HEK293 (cell line): Measurements from ENCODE around the gene ARHGAP33.

ENCODE experiments used
- CTCF ChIA-PET: fragments of 350-600 bp; formaldehyde crosslinking; extraction: SDS; loops from one replicate; lab custom pipeline; 2021; ENCODE audit warnings: antibody characterized with exemption; lab: Yijun Ruan, JAX
- POLR2A ChIA-PET: fragments of 300-600 bp; formaldehyde crosslinking; extraction: SDS; loops from one replicate; lab custom pipeline; 2020; ENCODE audit warnings: antibody characterized with exemption, inconsistent platforms; lab: Yijun Ruan, JAX
- H3K27ac ChIP-seq: fragments of 200-500 bp; sonication (Bioruptor generic); 2 replicates; pipeline ENCODE4 v1.5.1; 2014; ENCODE audit warnings: low read depth, low read length, control low read depth, inconsistent platforms; ENCODE audit errors: extremely low read depth
- H3K36me3 ChIP-seq, 2 experiments: fragments of 200-500 bp in 1 of 2; sonication (Bioruptor generic) in 1 of 2; 1 replicate in 1 of 2; 2 replicates in 1 of 2; pipeline ENCODE4 v1.5.1; 2014 to 2017; ENCODE audit warnings: inconsistent platforms in 2 of 2, low read length in 2 of 2; ENCODE audit not compliant: control insufficient read depth in 2 of 2, insufficient read depth in 1 of 2
- H3K4me1 ChIP-seq: fragments of 200-500 bp; sonication (Bioruptor generic); 2 replicates; pipeline ENCODE4 v1.5.1; 2014; ENCODE audit warnings: mild to moderate bottlenecking, low read length, inconsistent platforms; ENCODE audit not compliant: control insufficient read depth, insufficient read depth
- H3K4me3 ChIP-seq: 2 replicates; pipeline ENCODE4 v1.5.1; 2011; ENCODE audit warnings: low read depth, mild to moderate bottlenecking, control low read depth, low read length, moderate library complexity
- H3K9me3 ChIP-seq: fragments of 200-500 bp; sonication (Bioruptor generic); 2 replicates; pipeline ENCODE4 v1.5.1; 2014; ENCODE audit warnings: low read depth, low read length, inconsistent platforms; ENCODE audit not compliant: control insufficient read depth, insufficient read depth
- GLI2 ChIP-seq: fragments of 450-650 bp; formaldehyde crosslinking; IDR thresholded peaks from 2 replicates; pipeline ENCODE4; 2017; ENCODE audit warnings: missing biosample characterization, missing genetic modification characterization, low read depth, borderline replicate concordance
- GLIS2 ChIP-seq: fragments of 450-650 bp; formaldehyde crosslinking; IDR thresholded peaks from 2 replicates; pipeline ENCODE4 v1.5.1; 2016; ENCODE audit warnings: missing biosample characterization, missing genetic modification characterization
- KLF10 ChIP-seq: fragments of 450-650 bp; IDR thresholded peaks from 2 replicates; pipeline ENCODE4 v1.5.1; 2018; ENCODE audit warnings: missing biosample characterization, mild to moderate bottlenecking, missing genetic modification characterization
- REPIN1 ChIP-seq: fragments of 450-650 bp; formaldehyde crosslinking; IDR thresholded peaks from 2 replicates; pipeline ENCODE4 v1.5.1; 2017; ENCODE audit warnings: missing biosample characterization, missing genetic modification characterization, low read depth
- TRIM28 ChIP-seq: IDR thresholded peaks from 2 replicates; pipeline ENCODE4 v1.6.1; 2011; ENCODE audit warnings: low read length, control low read depth, borderline replicate concordance
- YY2 ChIP-seq: fragments of 450-650 bp; formaldehyde crosslinking; IDR thresholded peaks from 2 replicates; pipeline ENCODE4 v1.5.1; 2016; ENCODE audit warnings: missing biosample characterization, missing genetic modification characterization
- ZBTB8A ChIP-seq: fragments of 450-650 bp; formaldehyde crosslinking; IDR thresholded peaks from 2 replicates; pipeline ENCODE4 v1.5.1; 2016; ENCODE audit warnings: missing biosample characterization, missing genetic modification characterization
- ZNF10 ChIP-seq: fragments of 450-650 bp; formaldehyde crosslinking; IDR thresholded peaks from 2 replicates; pipeline ENCODE4 v1.5.1; 2017; ENCODE audit warnings: missing biosample characterization, missing genetic modification characterization
- ZNF132 ChIP-seq: fragments of 450-650 bp; formaldehyde crosslinking; IDR thresholded peaks from 2 replicates; pipeline ENCODE4 v1.5.1; 2017; ENCODE audit warnings: missing biosample characterization, missing genetic modification characterization, borderline replicate concordance
- ZNF138 ChIP-seq: fragments of 450-650 bp; formaldehyde crosslinking; IDR thresholded peaks from 2 replicates; pipeline ENCODE4 v1.5.1; 2016; ENCODE audit warnings: missing biosample characterization, missing genetic modification characterization, borderline replicate concordance
- ZNF404 ChIP-seq: fragments of 450-650 bp; formaldehyde crosslinking; IDR thresholded peaks from 2 replicates; pipeline ENCODE4 v1.5.1; 2017; ENCODE audit warnings: missing biosample characterization, missing genetic modification characterization
- ZNF423 ChIP-seq: fragments of 450-650 bp; formaldehyde crosslinking; IDR thresholded peaks from 2 replicates; pipeline ENCODE4 v1.5.1; 2016; ENCODE audit warnings: missing biosample characterization, missing genetic modification characterization
- ZNF555 ChIP-seq: fragments of 450-650 bp; formaldehyde crosslinking; conservative IDR thresholded peaks from 2 replicates; pipeline ENCODE4 v1.5.1; 2017; ENCODE audit warnings: missing biosample characterization, mild to moderate bottlenecking, missing genetic modification characterization, inconsistent platforms
- ZNF629 ChIP-seq: fragments of 450-650 bp; formaldehyde crosslinking; IDR thresholded peaks from 2 replicates; pipeline ENCODE4 v1.5.1; 2017; ENCODE audit warnings: missing biosample characterization, missing genetic modification characterization
- ZNF701 ChIP-seq: fragments of 450-650 bp; formaldehyde crosslinking; IDR thresholded peaks from 2 replicates; pipeline ENCODE4 v1.5.1; 2016; ENCODE audit warnings: missing biosample characterization, missing genetic modification characterization
- ZNF830 ChIP-seq: fragments of 450-650 bp; IDR thresholded peaks from 2 replicates; pipeline ENCODE4 v1.5.0; 2018; ENCODE audit warnings: missing biosample characterization, missing genetic modification characterization, low read depth, mild to moderate bottlenecking, moderate library complexity
- TF ChIP-seq, protein P1 (sequence below): fragments of 450-650 bp; formaldehyde crosslinking; IDR thresholded peaks from 2 replicates; pipeline ENCODE4 v1.5.1; 2016; ENCODE audit warnings: missing biosample characterization, missing genetic modification characterization
- TF ChIP-seq, protein P2 (sequence below): sonication (generic); formaldehyde crosslinking; IDR thresholded peaks from 2 replicates; pipeline ENCODE4 v1.8.1; 2022; ENCODE audit warnings: mild to moderate bottlenecking, moderate library complexity, missing genetic modification reagents
- TF ChIP-seq, protein P3 (sequence below): fragments of 450-650 bp; formaldehyde crosslinking; IDR thresholded peaks from 2 replicates; pipeline ENCODE4 v1.5.1; 2017; ENCODE audit warnings: missing biosample characterization, missing genetic modification characterization
- TF ChIP-seq, protein P4 (sequence below): fragments of 450-650 bp; formaldehyde crosslinking; IDR thresholded peaks from 2 replicates; pipeline ENCODE4 v1.5.1; 2017; ENCODE audit warnings: missing biosample characterization, missing genetic modification characterization
- TF ChIP-seq, protein P5 (sequence below): fragments of 450-650 bp; formaldehyde crosslinking; IDR thresholded peaks from 2 replicates; pipeline ENCODE4 v1.5.1; 2016; ENCODE audit warnings: missing biosample characterization, missing genetic modification characterization, low read depth

ARHGAP33 gene

DNA sequence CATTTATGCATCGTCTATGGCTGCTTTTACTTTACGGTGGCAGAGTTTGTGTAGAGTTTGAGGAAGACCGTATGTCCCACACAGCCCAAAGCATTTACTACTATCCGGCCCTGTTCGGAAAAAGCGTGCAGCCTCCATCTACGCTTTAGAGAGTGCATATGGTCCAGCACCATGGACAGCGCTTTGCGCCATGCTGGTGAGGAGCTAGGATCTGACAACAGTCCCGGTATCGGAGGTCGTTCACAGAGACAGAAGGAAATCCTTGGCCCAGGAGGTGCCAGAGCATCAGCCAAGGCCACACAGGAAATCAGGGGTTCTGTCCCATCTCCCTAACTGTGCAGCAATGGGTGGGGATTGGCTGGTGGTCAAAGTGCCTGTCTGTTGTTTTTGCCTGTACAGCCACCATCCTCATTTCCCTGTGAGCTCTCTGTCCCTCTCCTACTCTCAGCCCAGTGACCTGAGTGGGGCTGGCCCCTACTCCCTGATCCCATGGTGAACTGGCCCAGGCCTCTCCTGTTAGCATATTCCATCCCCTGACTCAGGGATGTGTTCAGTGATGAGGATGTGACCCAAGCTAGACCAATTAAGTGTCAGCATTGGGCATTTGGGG lies 53.4 kb downstream of the ARHGAP33 start (continued):
- TF ChIP-seq, protein P1, sequence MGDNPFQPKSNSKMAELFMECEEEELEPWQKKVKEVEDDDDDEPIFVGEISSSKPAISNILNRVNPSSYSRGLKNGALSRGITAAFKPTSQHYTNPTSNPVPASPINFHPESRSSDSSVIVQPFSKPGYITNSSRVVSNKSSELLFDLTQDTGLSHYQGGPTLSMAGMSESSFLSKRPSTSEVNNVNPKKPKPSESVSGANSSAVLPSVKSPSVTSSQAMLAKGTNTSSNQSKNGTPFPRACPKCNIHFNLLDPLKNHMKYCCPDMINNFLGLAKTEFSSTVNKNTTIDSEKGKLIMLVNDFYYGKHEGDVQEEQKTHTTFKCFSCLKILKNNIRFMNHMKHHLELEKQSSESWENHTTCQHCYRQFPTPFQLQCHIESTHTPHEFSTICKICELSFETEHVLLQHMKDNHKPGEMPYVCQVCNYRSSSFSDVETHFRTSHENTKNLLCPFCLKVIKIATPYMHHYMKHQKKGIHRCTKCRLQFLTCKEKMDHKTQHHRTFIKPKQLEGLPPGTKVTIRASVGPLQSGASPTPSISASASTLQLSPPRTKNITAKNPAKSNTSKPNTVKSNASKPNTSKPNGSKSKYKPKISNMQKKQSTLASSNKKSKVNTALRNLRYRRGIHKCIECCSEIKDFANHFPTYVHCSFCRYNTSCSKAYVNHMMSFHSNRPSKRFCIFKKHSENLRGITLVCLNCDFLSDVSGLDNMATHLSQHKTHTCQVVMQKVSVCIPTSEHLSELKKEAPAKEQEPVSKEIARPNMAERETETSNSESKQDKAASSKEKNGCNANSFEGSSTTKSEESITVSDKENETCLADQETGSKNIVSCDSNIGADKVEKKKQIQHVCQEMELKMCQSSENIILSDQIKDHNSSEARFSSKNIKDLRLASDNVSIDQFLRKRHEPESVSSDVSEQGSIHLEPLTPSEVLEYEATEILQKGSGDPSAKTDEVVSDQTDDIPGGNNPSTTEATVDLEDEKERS (tag by site-specific recombination): 0 out of 2 replicates have a peak, but pooled peaks have one; percentile 54
- TF ChIP-seq ZNF830 (tag by site-specific recombination): no peak

DNA sequence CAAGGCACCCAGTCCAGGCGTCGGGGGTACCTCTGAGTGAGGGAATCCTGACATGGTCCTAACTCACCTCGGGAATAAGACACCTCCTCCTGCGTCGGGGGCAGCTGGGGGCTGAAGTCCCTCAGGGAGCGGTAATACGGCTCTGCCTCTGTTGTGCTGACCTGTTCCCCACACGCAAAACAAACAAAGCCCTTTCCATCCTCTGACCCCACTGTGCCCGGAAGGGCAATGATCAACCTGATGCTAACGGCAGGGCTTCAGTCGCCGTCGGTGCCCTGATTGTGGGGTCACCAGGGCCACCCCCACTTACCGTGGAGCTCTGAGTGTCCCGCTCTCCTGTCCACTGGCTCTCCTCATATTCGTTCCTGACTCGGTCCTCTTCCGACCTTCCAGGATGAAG lies 55.6 kb downstream of the ARHGAP33 start:
- Histone ChIP-seq H3K9me3 (peaks cover 2% of the 10 kb centered on the region; the same call in 1 of the 2 replicates), H3K4me1 (no peaks in the 10 kb centered on the region; the same call in 1 of the 2 replicates), H3K36me3 (no peaks in the 10 kb centered on the region; a peak in 1 of 3 replicates), H3K27ac (no peak overlapping the region), H3K4me3 (no peak overlapping the region)
- CTCF ChIA-PET: interaction anchor here (0.8 kb wide), 1 partner anchor 138 kb away, joined by 3 read pairs; no protein-coding TSS in a partner anchor
- POLR2A ChIA-PET: no interaction called here
- TF ChIP-seq GLI2 (tag by site-specific recombination) (no peak), TRIM28 (no peak), YY2 (tag by site-specific recombination) (no peak), REPIN1 (tag by site-specific recombination) (no peak), ZNF10 (no peak), ZNF701 (tag by site-specific recombination) (no peak), GLIS2 (tag by site-specific recombination) (no peak), ZBTB8A (tag by site-specific recombination) (no peak), ZNF132 (tag by site-specific recombination) (no peak), ZNF423 (tag by site-specific recombination) (no peak), ZNF629 (tag by site-specific recombination) (no peak), ZNF555 (no peak), ZNF138 (tag by site-specific recombination) (no peak), KLF10 (tag by site-specific recombination) (no peak), ZNF404 (tag by site-specific recombination) (no peak)
- TF ChIP-seq, protein P2, sequence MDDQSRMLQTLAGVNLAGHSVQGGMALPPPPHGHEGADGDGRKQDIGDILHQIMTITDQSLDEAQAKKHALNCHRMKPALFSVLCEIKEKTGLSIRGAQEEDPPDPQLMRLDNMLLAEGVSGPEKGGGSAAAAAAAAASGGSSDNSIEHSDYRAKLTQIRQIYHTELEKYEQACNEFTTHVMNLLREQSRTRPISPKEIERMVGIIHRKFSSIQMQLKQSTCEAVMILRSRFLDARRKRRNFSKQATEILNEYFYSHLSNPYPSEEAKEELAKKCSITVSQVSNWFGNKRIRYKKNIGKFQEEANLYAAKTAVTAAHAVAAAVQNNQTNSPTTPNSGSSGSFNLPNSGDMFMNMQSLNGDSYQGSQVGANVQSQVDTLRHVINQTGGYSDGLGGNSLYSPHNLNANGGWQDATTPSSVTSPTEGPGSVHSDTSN: no peak
- TF ChIP-seq, protein P3, sequence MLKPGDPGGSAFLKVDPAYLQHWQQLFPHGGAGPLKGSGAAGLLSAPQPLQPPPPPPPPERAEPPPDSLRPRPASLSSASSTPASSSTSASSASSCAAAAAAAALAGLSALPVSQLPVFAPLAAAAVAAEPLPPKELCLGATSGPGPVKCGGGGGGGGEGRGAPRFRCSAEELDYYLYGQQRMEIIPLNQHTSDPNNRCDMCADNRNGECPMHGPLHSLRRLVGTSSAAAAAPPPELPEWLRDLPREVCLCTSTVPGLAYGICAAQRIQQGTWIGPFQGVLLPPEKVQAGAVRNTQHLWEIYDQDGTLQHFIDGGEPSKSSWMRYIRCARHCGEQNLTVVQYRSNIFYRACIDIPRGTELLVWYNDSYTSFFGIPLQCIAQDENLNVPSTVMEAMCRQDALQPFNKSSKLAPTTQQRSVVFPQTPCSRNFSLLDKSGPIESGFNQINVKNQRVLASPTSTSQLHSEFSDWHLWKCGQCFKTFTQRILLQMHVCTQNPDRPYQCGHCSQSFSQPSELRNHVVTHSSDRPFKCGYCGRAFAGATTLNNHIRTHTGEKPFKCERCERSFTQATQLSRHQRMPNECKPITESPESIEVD: no peak
- TF ChIP-seq, protein P4, sequence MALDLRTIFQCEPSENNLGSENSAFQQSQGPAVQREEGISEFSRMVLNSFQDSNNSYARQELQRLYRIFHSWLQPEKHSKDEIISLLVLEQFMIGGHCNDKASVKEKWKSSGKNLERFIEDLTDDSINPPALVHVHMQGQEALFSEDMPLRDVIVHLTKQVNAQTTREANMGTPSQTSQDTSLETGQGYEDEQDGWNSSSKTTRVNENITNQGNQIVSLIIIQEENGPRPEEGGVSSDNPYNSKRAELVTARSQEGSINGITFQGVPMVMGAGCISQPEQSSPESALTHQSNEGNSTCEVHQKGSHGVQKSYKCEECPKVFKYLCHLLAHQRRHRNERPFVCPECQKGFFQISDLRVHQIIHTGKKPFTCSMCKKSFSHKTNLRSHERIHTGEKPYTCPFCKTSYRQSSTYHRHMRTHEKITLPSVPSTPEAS (tag by site-specific recombination): no peak
- TF ChIP-seq, protein P5, sequence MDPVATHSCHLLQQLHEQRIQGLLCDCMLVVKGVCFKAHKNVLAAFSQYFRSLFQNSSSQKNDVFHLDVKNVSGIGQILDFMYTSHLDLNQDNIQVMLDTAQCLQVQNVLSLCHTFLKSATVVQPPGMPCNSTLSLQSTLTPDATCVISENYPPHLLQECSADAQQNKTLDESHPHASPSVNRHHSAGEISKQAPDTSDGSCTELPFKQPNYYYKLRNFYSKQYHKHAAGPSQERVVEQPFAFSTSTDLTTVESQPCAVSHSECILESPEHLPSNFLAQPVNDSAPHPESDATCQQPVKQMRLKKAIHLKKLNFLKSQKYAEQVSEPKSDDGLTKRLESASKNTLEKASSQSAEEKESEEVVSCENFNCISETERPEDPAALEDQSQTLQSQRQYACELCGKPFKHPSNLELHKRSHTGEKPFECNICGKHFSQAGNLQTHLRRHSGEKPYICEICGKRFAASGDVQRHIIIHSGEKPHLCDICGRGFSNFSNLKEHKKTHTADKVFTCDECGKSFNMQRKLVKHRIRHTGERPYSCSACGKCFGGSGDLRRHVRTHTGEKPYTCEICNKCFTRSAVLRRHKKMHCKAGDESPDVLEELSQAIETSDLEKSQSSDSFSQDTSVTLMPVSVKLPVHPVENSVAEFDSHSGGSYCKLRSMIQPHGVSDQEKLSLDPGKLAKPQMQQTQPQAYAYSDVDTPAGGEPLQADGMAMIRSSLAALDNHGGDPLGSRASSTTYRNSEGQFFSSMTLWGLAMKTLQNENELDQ (tag by site-specific recombination): no peak
